Fibroblast of the aortic adventitia (primary cell): ENCODE results near the gene ARVCF. TPM values are rescaled to one million over a fixed set of nuclear protein-coding genes. Genes with fewer than 3 reads are reported as not detected.

ENCODE experiments used
- DNase-seq: peaks from one replicate; pipeline ENCODE4 v3.0.0-alpha.2; 2010; ENCODE audit warnings: low read depth
- H3K4me3 ChIP-seq: 2 replicates; pipeline ENCODE4 v1.5.1; 2011; ENCODE audit warnings: low read depth, mild to moderate bottlenecking, control low read depth, low read length, moderate library complexity
- CTCF ChIP-seq: IDR thresholded peaks from 2 replicates; pipeline ENCODE4 v1.5.1; 2011; ENCODE audit warnings: mild to moderate bottlenecking, low read length, control low read depth, inconsistent platforms; ENCODE audit not compliant: insufficient read depth
- total RNA-seq: library from RNA; depleted of rRNA; stranded (reverse); fragments of >200 nt; gene quantifications from 2 replicates; pipeline ENCODE4 v1.2.3, GENCODE V29; 2012; ENCODE audit warnings: low replicate concordance

Gene ARVCF
- total RNA-seq, 1 donor: 12.9 TPM

- no peak for TF ChIP-seq CTCF
- no peak overlapping the region for H3K4me3 ChIP-seq
- no peak for DNase-seq
These were observed 24.8 kb downstream of the ARVCF start for GRCh38 chr22:19991645-19992451.

- no peak for DNase-seq
- no peak overlapping the region for H3K4me3 ChIP-seq
- no peak for TF ChIP-seq CTCF
These were observed 25.3 kb downstream of the ARVCF start for GRCh38 chr22:19991395-19991644.

GRCh38 chr22:19990609-19991394 lies 25.8 kb downstream of the ARVCF start:
- no peak for TF ChIP-seq CTCF
- no peak for DNase-seq

GRCh38 chr22:19990188-19990587 lies 26.4 kb downstream of the ARVCF start:
- DNase-seq: no peak
- no peak overlapping the region for H3K4me3 ChIP-seq
- no peak for TF ChIP-seq CTCF

More at GRCh38 chr22:19990609-19991394, 25.8 kb downstream of the ARVCF start:
- no peak overlapping the region for H3K4me3 ChIP-seq

- no peak overlapping the region for H3K4me3 ChIP-seq
- DNase-seq: no peak
These were observed 26.9 kb downstream of the ARVCF start for GRCh38 chr22:19989725-19990067.

GRCh38 chr22:19988965-19989724 lies 27.5 kb downstream of the ARVCF start:
- no peak for TF ChIP-seq CTCF
- H3K4me3 ChIP-seq: no peak overlapping the region
- DNase-seq: no peak

More at GRCh38 chr22:19989725-19990067, 26.9 kb downstream of the ARVCF start:
- no peak for TF ChIP-seq CTCF
